Breast epithelium (tissue), 4 donors: ENCODE measurements around the gene KIAA1586. TPM values are rescaled to one million over a fixed set of nuclear protein-coding genes. Genes with fewer than 3 reads are reported as not detected.
"Not testable (repeated sequence)": the region's sequence is repeated elsewhere in the genome, so short reads cannot be mapped to it uniquely, and the experiment has no call there.

Experiments used
- DNase-seq, 2 donors: peaks; one replicate each; pipeline ENCODE4 v3.0.0-alpha.2; 2019; ENCODE audit warnings: low spot score in 2 of 2
- H3K27ac ChIP-seq, 2 donors: fragments of 200-600 bp; sonication (generic) in 1 of 2; one replicate each; pipeline ENCODE4 v1.5.1; 2016 to 2019; ENCODE audit warnings: mild to moderate bottlenecking in 1 of 2
- H3K27me3 ChIP-seq, 2 donors: fragments of 200-600 bp; sonication (generic) in 1 of 2; one replicate each; pipeline versions ENCODE4 v1.5.1 to v1.6.0; 2017 to 2019; ENCODE audit warnings: control low read depth in 1 of 2, mild to moderate bottlenecking in 1 of 2
- H3K36me3 ChIP-seq: fragments of 200-600 bp; one replicate; pipeline ENCODE4 v1.5.1; 2019
- H3K4me1 ChIP-seq, 2 donors: fragments of 200-600 bp; sonication (generic); one replicate each; pipeline ENCODE4 v1.5.1; 2016 to 2019; ENCODE audit warnings: control low read depth in 1 of 2
- H3K4me3 ChIP-seq, 3 donors: fragments of 200-600 bp; sonication (generic); 1 replicate in 2 of 3; 2 replicates in 1 of 3; pipeline ENCODE4 v1.5.1; 2016 to 2019; ENCODE audit warnings: mild to moderate bottlenecking in 3 of 3, moderate library complexity in 2 of 3
- H3K9me3 ChIP-seq, 2 donors: fragments of 200-600 bp; sonication (generic) in 1 of 2; one replicate each; pipeline ENCODE4 v1.5.1; 2016 to 2019; ENCODE audit warnings: control low read depth in 1 of 2
- CTCF ChIP-seq, 3 donors: fragments of 450-650 bp; IDR thresholded peaks; one replicate each; pipeline ENCODE4 v1.5.1; 2016 to 2017; ENCODE audit warnings: antibody characterized with exemption in 3 of 3, mild to moderate bottlenecking in 3 of 3, moderate library complexity in 3 of 3
- POLR2A ChIP-seq: fragments of 450-650 bp; IDR thresholded peaks from one replicate; pipeline ENCODE4 v1.6.1; 2016; ENCODE audit warnings: antibody characterized with exemption, mild to moderate bottlenecking, moderate library complexity
- POLR2AphosphoS5 ChIP-seq, 3 donors: sonication (generic); formaldehyde crosslinking; IDR thresholded peaks; one replicate each; pipeline ENCODE4 v1.6.1; 2017; ENCODE audit warnings: antibody characterized with exemption in 3 of 3
- intact Hi-C: fragments of 100-400 bp; cut with DNase I; formaldehyde crosslinking; loops from one replicate; pipeline ENCODE4 v1.15.1; 2023; ENCODE audit warnings: low total_unique reads
- total RNA-seq, 3 donors: library from RNA; depleted of rRNA; stranded (reverse); fragments of >200 nt; gene quantifications; one replicate each; pipeline ENCODE4 v1.1.0, GENCODE V29; 2016

The KIAA1586 gene
- 10 to 100 TPM in 1 of 3 donors, 1 to 10 TPM in 2; 7.9 to 10.7 (median 8.8) TPM for total RNA-seq

DNA sequence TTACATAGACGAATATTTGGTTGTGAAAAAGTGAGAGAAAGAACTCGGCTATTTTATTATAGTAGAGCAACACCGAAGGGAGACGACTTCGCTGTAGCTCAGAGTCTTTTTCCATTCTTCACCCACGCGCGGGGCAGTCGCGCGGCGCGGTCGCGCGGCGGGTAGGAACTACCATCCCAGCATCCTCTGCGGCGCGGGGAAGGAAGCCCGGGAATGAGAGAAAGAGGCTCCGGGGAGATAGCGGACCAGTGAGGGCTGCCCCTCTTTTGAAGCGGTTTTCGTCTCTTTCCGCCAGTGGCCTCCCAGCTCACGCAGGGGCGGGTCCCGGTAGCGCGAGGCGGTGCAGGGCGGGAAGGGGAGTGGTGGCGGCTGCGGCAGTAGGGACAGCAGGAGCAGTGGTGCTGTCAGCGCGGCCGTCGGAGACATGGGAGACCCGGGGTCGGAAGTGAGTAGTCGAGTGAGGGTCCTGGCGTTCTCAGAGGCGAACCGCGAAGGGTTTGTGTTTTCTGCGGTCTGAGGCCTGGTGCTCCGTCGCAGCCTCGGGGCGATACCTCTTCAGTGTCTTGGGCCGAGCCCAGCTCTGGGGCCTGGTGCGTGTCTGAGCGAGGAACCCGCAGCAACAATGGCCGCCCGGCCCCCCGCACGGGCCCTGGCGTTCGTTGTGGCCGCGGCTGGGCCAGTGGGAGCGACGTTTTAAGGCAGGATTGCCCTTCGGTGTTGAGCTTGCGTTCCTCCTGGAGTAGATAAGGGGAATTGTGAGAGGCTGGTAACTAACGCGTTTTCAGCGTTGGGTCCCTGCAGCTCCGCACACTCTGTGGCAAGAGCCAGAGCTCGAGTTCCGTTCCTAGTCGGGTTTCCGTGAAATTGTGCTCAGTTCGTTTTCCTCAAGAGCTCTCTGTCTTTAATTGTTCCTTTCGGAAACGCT lies at the start of gene KIAA1586:
Gene KIAA1586 (plus strand): TSS at position 362 of the 925 bp plus-strand sequence. CDS start 63 bp downstream, at position 425.
- H3K27me3 ChIP-seq, intact Hi-C loops, H3K9me3 ChIP-seq, H3K4me1 ChIP-seq, H3K36me3 ChIP-seq: not testable (repeated sequence)
- H3K4me3 ChIP-seq, result peak within 1 kb of the TSS; percentile 46 to 76 (median 55)
- DNase-seq, result peak; percentile 66 to 70
- peak within 1 kb of the TSS; percentile 33 to 74 for H3K27ac ChIP-seq
- TF ChIP-seq POLR2AphosphoS5 (IDR thresholded peaks at IDR 0.05), result peak; percentile 56 to 62 (median 60)

- H3K27me3 ChIP-seq, result no peaks in the 10 kb centered on the region
- DNase-seq, result no peak
- no peak overlapping the region for H3K27ac ChIP-seq
- no peaks in the 10 kb centered on the region for H3K36me3 ChIP-seq
- no peak overlapping the region for H3K4me3 ChIP-seq
- H3K9me3 ChIP-seq, result peaks cover 8 to 9% of the 10 kb centered on the region in 2 donors
- no peaks in the 10 kb centered on the region for H3K4me1 ChIP-seq
- intact Hi-C loops, result no loop called here
- TF ChIP-seq POLR2A (no peak), POLR2AphosphoS5 (IDR thresholded peaks at IDR 0.05) (no peak), CTCF (IDR thresholded peaks at IDR 0.05) (no peak)
These were observed 47.4 kb upstream of the KIAA1586 start for GRCh38 chr6:56999049-56999448.

GRCh38 chr6:56999748-57000147 lies 46.7 kb upstream of the KIAA1586 start:
- not testable (repeated sequence) for H3K4me3 ChIP-seq, DNase-seq, H3K27me3 ChIP-seq, H3K27ac ChIP-seq, H3K36me3 ChIP-seq, H3K9me3 ChIP-seq, H3K4me1 ChIP-seq
- intact Hi-C loops, result loop anchor here (10.0 kb wide), 1 partner anchor 1395 kb away; no protein-coding TSS in a partner anchor

- Histone ChIP-seq H3K4me3 (no peak overlapping the region), H3K9me3 (peaks cover 8 to 9% of the 10 kb centered on the region in 2 donors), H3K27me3 (no peaks in the 10 kb centered on the region), H3K36me3 (no peaks in the 10 kb centered on the region), H3K27ac (no peak overlapping the region), H3K4me1 (no peaks in the 10 kb centered on the region)
- intact Hi-C loops, result loop anchor here (10.0 kb wide), 1 partner anchor 1397 kb away; no protein-coding TSS in a partner anchor
- DNase-seq, result no peak
- TF ChIP-seq POLR2A (no peak), POLR2AphosphoS5 (IDR thresholded peaks at IDR 0.05) (no peak), CTCF (IDR thresholded peaks at IDR 0.05) (no peak)
These were observed 44.3 kb upstream of the KIAA1586 start for GRCh38 chr6:57002197-57002596.

DNA sequence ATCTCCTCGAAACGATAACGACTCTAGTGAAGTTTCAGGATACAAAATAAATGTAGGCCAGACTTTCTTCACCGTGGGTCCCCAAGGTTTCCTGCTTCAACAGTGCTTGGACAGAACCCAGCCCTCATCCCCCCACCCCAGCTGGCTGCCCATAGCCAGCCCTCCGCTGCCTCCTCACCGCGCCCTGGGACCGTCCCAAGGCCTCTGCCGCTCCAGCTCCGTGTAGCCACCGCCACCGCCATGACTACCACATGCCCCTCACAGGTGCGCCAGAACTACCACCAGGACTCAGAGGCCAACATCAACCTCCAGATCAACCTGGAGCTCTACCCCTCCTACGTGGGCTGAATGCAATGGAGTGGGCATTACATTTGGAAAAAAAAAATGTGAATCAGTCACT lies 42.2 kb upstream of the KIAA1586 start:
- no peaks in the 10 kb centered on the region for H3K27me3 ChIP-seq
- no peaks in the 10 kb centered on the region for H3K4me1 ChIP-seq
- intact Hi-C loops, result loop anchor here (10.0 kb wide), 1 partner anchor 1399 kb away; no protein-coding TSS in a partner anchor
- H3K4me3 ChIP-seq, result no peak overlapping the region
- TF ChIP-seq CTCF (IDR thresholded peaks at IDR 0.05) (no peak), POLR2AphosphoS5 (IDR thresholded peaks at IDR 0.05) (no peak), POLR2A (no peak)
- H3K9me3 ChIP-seq, result peaks cover under 1 to 2% of the 10 kb centered on the region in 2 donors
- no peak overlapping the region for H3K27ac ChIP-seq
- H3K36me3 ChIP-seq, result no peaks in the 10 kb centered on the region
- no peak for DNase-seq

- Histone ChIP-seq H3K9me3 (no peaks in the 10 kb centered on the region), H3K4me1 (no peaks in the 10 kb centered on the region), H3K27ac (no peak overlapping the region), H3K27me3 (no peaks in the 10 kb centered on the region), H3K4me3 (no peak overlapping the region), H3K36me3 (no peaks in the 10 kb centered on the region)
- TF ChIP-seq CTCF (IDR thresholded peaks at IDR 0.05), result no peak
- no peak for TF ChIP-seq POLR2AphosphoS5 (IDR thresholded peaks at IDR 0.05)
- no peak for TF ChIP-seq POLR2A
- intact Hi-C loops, result loop anchor here (10.0 kb wide), 1 partner anchor 1401 kb away; no protein-coding TSS in a partner anchor
- no peak for DNase-seq
These were observed 40.4 kb upstream of the KIAA1586 start for GRCh38 chr6:57006101-57006500.

DNA sequence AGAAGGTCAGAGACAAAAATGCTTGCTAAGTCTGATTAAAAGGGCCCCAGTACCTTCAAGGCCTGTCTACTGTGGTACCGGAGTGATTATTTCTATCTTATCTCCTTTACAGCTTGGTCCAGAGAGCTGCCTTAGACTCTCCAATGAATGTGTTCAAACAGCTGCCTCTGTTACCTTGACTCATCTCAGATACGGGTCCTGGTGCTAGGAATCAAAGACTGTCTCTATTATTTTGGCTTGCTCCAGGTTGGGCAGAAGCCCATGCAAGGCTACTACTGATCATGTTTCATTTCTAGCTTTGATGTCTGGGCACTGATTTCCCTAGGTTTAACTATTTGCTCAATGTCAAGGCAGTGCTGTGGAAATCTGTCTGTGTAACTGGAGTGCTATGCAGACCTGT lies 38.4 kb upstream of the KIAA1586 start:
- not testable (repeated sequence) for H3K27ac ChIP-seq, H3K27me3 ChIP-seq, H3K4me1 ChIP-seq, DNase-seq, H3K36me3 ChIP-seq, H3K9me3 ChIP-seq, H3K4me3 ChIP-seq
- intact Hi-C loops, result loop anchor here (10.0 kb wide), 1 partner anchor 1403 kb away; no protein-coding TSS in a partner anchor
